Left ventricle myocardium superior (tissue), 1 donor: ENCODE data around the gene INO80. TPM values are rescaled to one million over a fixed set of nuclear protein-coding genes. Genes with fewer than 3 reads are reported as not detected.

Experiments used
- ATAC-seq: fragments of 200-7000 bp; cut with Tn5 transposase; one replicate; pipeline ENCODE4 v1.9.1; 2020; ENCODE audit warnings: mild to moderate bottlenecking, moderate library complexity
- DNase-seq: peaks from one replicate; pipeline ENCODE4 v3.0.0-alpha.2; 2020
- intact Hi-C: fragments of 100-400 bp; cut with micrococcal nuclease; formaldehyde crosslinking; loops from one replicate; pipeline ENCODE4 v1.11.0; 2022
- total RNA-seq: library from RNA; stranded (reverse); fragmentation: NEBNext Ultra II Directional; extraction: Animal tissue kit (Norgen Biotek cat#: 25700); gene quantifications from one replicate; pipeline ENCODE4 v1.2.1, GENCODE V29; 2021
- donor health status: DM: no; HTN: yes; CAD: no; lungs with severe emphysema.

INO80 gene
- total RNA-seq, 1 donor from 2014 or later: 10.6 TPM

- DNase-seq (no peak), ATAC-seq (no peak)
- intact Hi-C loops: no loop called here
Measured at GRCh38 chr15:40938536-40938870, 177.6 kb downstream of the INO80 start.

- peak; percentile 56 for DNase-seq
- ATAC-seq: peak; percentile 46
- intact Hi-C loops: no loop called here
Measured at GRCh38 chr15:40937762-40938535, 178.1 kb downstream of the INO80 start.

- ATAC-seq: peak; percentile 53
- DNase-seq: no peak
- intact Hi-C loops: no loop called here
Measured at GRCh38 chr15:40936709-40937666, 179.1 kb downstream of the INO80 start.

- DNase-seq: no peak
- intact Hi-C loops: no loop called here
- no peak for ATAC-seq
Measured at GRCh38 chr15:40936234-40936708, 179.8 kb downstream of the INO80 start.

- intact Hi-C loops: no loop called here
- ATAC-seq (no peak), DNase-seq (no peak)
Measured at GRCh38 chr15:40934457-40934856, 181.6 kb downstream of the INO80 start.

- DNase-seq (no peak), ATAC-seq (no peak)
- intact Hi-C loops: no loop called here
Measured at GRCh38 chr15:40933517-40933902, 182.6 kb downstream of the INO80 start.

GRCh38 chr15:40932649-40933516, 183.2 kb downstream of the INO80 start:
- ATAC-seq: no peak
- intact Hi-C loops: no loop called here
- no peak for DNase-seq

GRCh38 chr15:40932156-40932555, 183.9 kb downstream of the INO80 start:
- intact Hi-C loops: no loop called here
- ATAC-seq: no peak
- DNase-seq: no peak

- intact Hi-C loops: no loop called here
- DNase-seq: no peak
- ATAC-seq: no peak
Measured at GRCh38 chr15:40931300-40932142, 184.6 kb downstream of the INO80 start.

- ATAC-seq (peak; percentile 55), DNase-seq (peak; percentile 79)
- intact Hi-C loops: no loop called here
Measured at GRCh38 chr15:40930430-40931299, 185.4 kb downstream of the INO80 start.

GRCh38 chr15:40929660-40930429, 186.2 kb downstream of the INO80 start:
- intact Hi-C loops: no loop called here
- peak; percentile 73 for DNase-seq
- ATAC-seq: peak; percentile 58

Other genes with a start within 250 kb of the INO80 start
- not detected for gene RHOV, start 242.0 kb downstream of the INO80 start, total RNA-seq
- 22.7 TPM for gene VPS18, start 221.8 kb downstream of the INO80 start, total RNA-seq
- 11.6 TPM for gene DLL4, start 186.9 kb downstream of the INO80 start, total RNA-seq
- 2.2 TPM for gene CHAC1, start 162.8 kb downstream of the INO80 start, total RNA-seq
- gene EXD1, start 114.5 kb upstream of the INO80 start, total RNA-seq: not detected
- 102 TPM for gene CHP1, start 115.0 kb upstream of the INO80 start, total RNA-seq
- not detected for gene OIP5, start 216.3 kb upstream of the INO80 start, total RNA-seq
- gene NUSAP1, start 216.6 kb upstream of the INO80 start, total RNA-seq: 1.0 TPM